Measurements from ENCODE around the gene ARID1B.

ARID1B gene

GRCh38 chr6:156797901-156798735, 20.9 kb downstream of the ARID1B start:
- no peak for TF ChIP-seq CTCF (IDR thresholded peaks at IDR 0.05; ENCODE audit: borderline replicate concordance, control extremely low read depth, extremely low read depth, insufficient read depth, missing control alignments)
- in situ Hi-C loops (cut with MboI; ENCODE audit: low sequenced_read_pairs, unreplicated experiment) = no loop called here
- DNase-seq (ENCODE audit: low spot score) = peak; percentile 9

- in situ Hi-C loops (cut with MboI; ENCODE audit: low sequenced_read_pairs, unreplicated experiment) = no loop called here
- DNase-seq (ENCODE audit: low spot score) = no peak
- TF ChIP-seq CTCF (IDR thresholded peaks at IDR 0.05; ENCODE audit: borderline replicate concordance, control extremely low read depth, extremely low read depth, insufficient read depth, missing control alignments) = no peak
Measured at GRCh38 chr6:156801712-156802111, 24.5 kb downstream of the ARID1B start.

GRCh38 chr6:156803353-156803752, 26.2 kb downstream of the ARID1B start:
- TF ChIP-seq CTCF (IDR thresholded peaks at IDR 0.05; ENCODE audit: borderline replicate concordance, control extremely low read depth, extremely low read depth, insufficient read depth, missing control alignments) = no peak
- in situ Hi-C loops (cut with MboI; ENCODE audit: low sequenced_read_pairs, unreplicated experiment) = no loop called here
- no peak for DNase-seq (ENCODE audit: low spot score)

- TF ChIP-seq CTCF (IDR thresholded peaks at IDR 0.05; ENCODE audit: borderline replicate concordance, control extremely low read depth, extremely low read depth, insufficient read depth, missing control alignments) = no peak
- in situ Hi-C loops (cut with MboI; ENCODE audit: low sequenced_read_pairs, unreplicated experiment) = no loop called here
- no peak for DNase-seq (ENCODE audit: low spot score)
Measured at GRCh38 chr6:156804402-156804801, 27.2 kb downstream of the ARID1B start.

GRCh38 chr6:156806155-156806554, 29.0 kb downstream of the ARID1B start:
- no peak for DNase-seq (ENCODE audit: low spot score)
- TF ChIP-seq CTCF (IDR thresholded peaks at IDR 0.05; ENCODE audit: borderline replicate concordance, control extremely low read depth, extremely low read depth, insufficient read depth, missing control alignments) = no peak
- in situ Hi-C loops (cut with MboI; ENCODE audit: low sequenced_read_pairs, unreplicated experiment) = no loop called here

GRCh38 chr6:156807028-156807427, 29.9 kb downstream of the ARID1B start:
- TF ChIP-seq CTCF (IDR thresholded peaks at IDR 0.05; ENCODE audit: borderline replicate concordance, control extremely low read depth, extremely low read depth, insufficient read depth, missing control alignments) = no peak
- in situ Hi-C loops (cut with MboI; ENCODE audit: low sequenced_read_pairs, unreplicated experiment) = no loop called here
- no peak for DNase-seq (ENCODE audit: low spot score)
